ENCODE measurements around the gene SUCLG2. TPM values are rescaled to one million over a fixed set of nuclear protein-coding genes. Genes with fewer than 3 reads are reported as not detected.

SUCLG2 gene
- total RNA-seq, 1 donor from 2014 or later: 38.9 TPM

- ATAC-seq: no peak
Observed at GRCh38 chr3:67447393-67447792, 207.0 kb downstream of the SUCLG2 start.

GRCh38 chr3:67437789-67438188 is 216.6 kb downstream of the SUCLG2 start:
- ATAC-seq: no peak

GRCh38 chr3:67437090-67437489 is 217.3 kb downstream of the SUCLG2 start:
- no peak for ATAC-seq

GRCh38 chr3:67433109-67433508 is 221.3 kb downstream of the SUCLG2 start:
- ATAC-seq: no peak

- no peak for ATAC-seq
Observed at GRCh38 chr3:67431887-67432286, 222.5 kb downstream of the SUCLG2 start.

GRCh38 chr3:67423722-67424121 is 230.7 kb downstream of the SUCLG2 start:
- no peak for ATAC-seq

GRCh38 chr3:67421912-67422311 is 232.5 kb downstream of the SUCLG2 start:
- ATAC-seq: no peak

GRCh38 chr3:67419779-67420178 is 234.6 kb downstream of the SUCLG2 start:
- no peak for ATAC-seq

- no peak for ATAC-seq
Observed at GRCh38 chr3:67419218-67419529, 235.2 kb downstream of the SUCLG2 start.

GRCh38 chr3:67418426-67419217 is 235.8 kb downstream of the SUCLG2 start:
- no peak for ATAC-seq

- no peak for ATAC-seq
Observed at GRCh38 chr3:67416703-67417102, 237.7 kb downstream of the SUCLG2 start.

GRCh38 chr3:67415511-67415910 is 238.9 kb downstream of the SUCLG2 start:
- ATAC-seq: no peak

- ATAC-seq: no peak
Observed at GRCh38 chr3:67414740-67415139, 239.7 kb downstream of the SUCLG2 start.

GRCh38 chr3:67405193-67405592 is 249.2 kb downstream of the SUCLG2 start:
- no peak for ATAC-seq

- ATAC-seq: no peak
Observed at GRCh38 chr3:67402873-67403272, 251.5 kb downstream of the SUCLG2 start.

- ATAC-seq: no peak
Observed at GRCh38 chr3:67401921-67402320, 252.5 kb downstream of the SUCLG2 start.

- no peak for ATAC-seq
Observed at GRCh38 chr3:67400476-67400875, 253.9 kb downstream of the SUCLG2 start.

GRCh38 chr3:67389176-67389575 is 265.2 kb downstream of the SUCLG2 start:
- ATAC-seq: no peak

- ATAC-seq: no peak
Observed at GRCh38 chr3:67388738-67389137, 265.7 kb downstream of the SUCLG2 start.

GRCh38 chr3:67386451-67386850 is 268.0 kb downstream of the SUCLG2 start:
- ATAC-seq: no peak

GRCh38 chr3:67384760-67385397 is 269.5 kb downstream of the SUCLG2 start:
- ATAC-seq: no peak

- ATAC-seq: no peak
Observed at GRCh38 chr3:67384016-67384415, 270.4 kb downstream of the SUCLG2 start.

GRCh38 chr3:67383379-67383778 is 271.0 kb downstream of the SUCLG2 start:
- no peak for ATAC-seq

GRCh38 chr3:67382536-67382935 is 271.9 kb downstream of the SUCLG2 start:
- ATAC-seq: no peak

All from esophagus mucosa (tissue), 1 donor.